PFSK-1 (cell line): ENCODE measurements around the gene ENG.
A peak's percentile ranks its signal among the peaks of the same experiment; 100 is the strongest.

Source experiments
- FOXP2 ChIP-seq: optimal IDR thresholded peaks from 2 replicates; pipeline ENCODE3; 2011; ENCODE audit warnings: borderline replicate concordance, control low read depth, inconsistent platforms; ENCODE audit not compliant: insufficient read depth; ENCODE audit errors: extremely low read length, extremely low read depth
- POLR2AphosphoS5 ChIP-seq: IDR thresholded peaks from 2 replicates; pipeline ENCODE4 v1.6.1; 2012; ENCODE audit warnings: low read depth, mild to moderate bottlenecking, control low read depth, low read length, moderate library complexity
- REST ChIP-seq, 2 experiments: IDR thresholded peaks; 2 replicates each; pipeline versions ENCODE4 v1.6.1 to v1.8.0; 2011 to 2012; ENCODE audit warnings: low read depth in 2 of 2, low read length in 2 of 2, control low read depth in 1 of 2, inconsistent platforms in 1 of 2, mild to moderate bottlenecking in 1 of 2, moderate library complexity in 1 of 2; ENCODE audit not compliant: insufficient read depth in 1 of 2
- SIN3A ChIP-seq: IDR thresholded peaks from 2 replicates; pipeline ENCODE4 v1.6.1; 2012; ENCODE audit warnings: mild to moderate bottlenecking, low read length, moderate library complexity, borderline replicate concordance; ENCODE audit not compliant: insufficient read depth
- TAF1 ChIP-seq: IDR thresholded peaks from 2 replicates; pipeline ENCODE4 v1.6.1; 2012; ENCODE audit warnings: low read length, control low read depth, borderline replicate concordance; ENCODE audit not compliant: insufficient read depth

ENG gene

GRCh38 chr9:127844821-127845359 lies 9.6 kb downstream of the ENG start:
- TF ChIP-seq FOXP2, result no peak
- no peak for TF ChIP-seq SIN3A

DNA sequence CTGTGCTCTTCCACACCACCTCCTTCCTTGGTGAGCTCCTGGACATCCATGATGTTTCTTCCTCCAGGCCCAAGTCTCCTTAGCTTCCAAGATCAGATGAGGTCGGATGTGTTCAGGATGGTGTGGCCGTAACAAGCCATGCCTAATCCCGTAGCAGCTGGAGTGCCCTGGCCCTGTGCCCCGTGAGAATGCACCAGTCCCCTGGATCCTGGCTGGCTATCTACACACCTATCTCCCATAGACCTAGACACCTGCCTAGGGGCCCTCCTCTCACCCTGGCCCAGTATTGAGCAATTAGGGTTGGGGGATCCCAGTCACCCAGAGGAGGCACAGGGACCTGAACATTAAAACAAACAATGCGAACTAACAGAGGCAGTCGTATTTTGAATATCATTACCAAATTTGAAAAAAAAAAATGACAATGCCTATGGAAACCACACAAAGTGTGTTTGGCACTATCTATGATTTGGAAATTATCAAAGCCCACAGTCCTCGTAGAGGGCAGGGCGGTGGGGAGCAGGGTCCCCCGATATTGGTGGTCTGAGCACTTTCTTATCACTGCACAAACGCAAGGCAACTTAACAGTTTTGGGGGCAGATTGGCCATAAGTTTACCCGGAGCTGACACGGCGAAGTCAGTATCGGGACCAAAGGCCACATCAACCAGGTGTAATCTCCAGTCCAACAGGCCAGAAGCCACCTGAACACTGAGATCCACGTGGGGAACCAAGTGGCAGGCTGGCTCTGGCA lies 13.2 kb downstream of the ENG start:
- TF ChIP-seq REST (IDR thresholded peaks at IDR 0.05; ENCODE audit: insufficient read depth in 1 of 2, low read depth in 2 of 2, low read length in 2 of 2) (no peak), FOXP2 (no peak), SIN3A (no peak), POLR2AphosphoS5 (no peak), TAF1 (no peak)

- TF ChIP-seq POLR2AphosphoS5, result no peak
- TF ChIP-seq REST (IDR thresholded peaks at IDR 0.05; ENCODE audit: insufficient read depth in 1 of 2, low read depth in 2 of 2, low read length in 2 of 2), result no peak
- TF ChIP-seq FOXP2, result peak; percentile 11
- no peak for TF ChIP-seq SIN3A
Measured at GRCh38 chr9:127838375-127839078, 15.9 kb downstream of the ENG start.

DNA sequence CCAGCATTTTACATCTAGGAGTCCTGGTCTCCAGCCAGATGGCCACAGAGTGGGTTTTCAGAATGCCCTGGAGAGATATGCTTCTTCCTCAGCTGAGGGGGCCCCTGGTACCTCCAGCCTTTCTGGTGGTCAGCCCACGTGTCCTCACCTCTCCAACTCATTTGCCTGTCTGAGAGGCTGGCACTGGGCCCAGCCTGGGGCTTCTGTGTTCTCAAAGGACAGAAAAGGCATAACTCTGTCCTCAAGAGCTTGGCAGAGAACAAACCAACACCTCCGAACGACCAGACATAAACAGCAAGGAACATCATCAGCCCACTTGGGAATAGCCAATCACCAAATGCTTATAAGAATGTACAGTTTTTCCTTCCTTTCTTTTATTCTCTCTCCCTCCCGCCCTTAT lies 17.1 kb downstream of the ENG start:
- TF ChIP-seq POLR2AphosphoS5 (no peak), SIN3A (no peak), FOXP2 (no peak), TAF1 (no peak), REST (IDR thresholded peaks at IDR 0.05; ENCODE audit: insufficient read depth in 1 of 2, low read depth in 2 of 2, low read length in 2 of 2) (no peak)

GRCh38 chr9:127835991-127836516 lies 18.4 kb downstream of the ENG start:
- no peak for TF ChIP-seq SIN3A
- TF ChIP-seq POLR2AphosphoS5, result no peak
- no peak for TF ChIP-seq REST (IDR thresholded peaks at IDR 0.05; ENCODE audit: insufficient read depth in 1 of 2, low read depth in 2 of 2, low read length in 2 of 2)
- no peak for TF ChIP-seq FOXP2
- no peak for TF ChIP-seq TAF1
